ENCODE data around the gene HOXB6.

Gene HOXB6

DNA sequence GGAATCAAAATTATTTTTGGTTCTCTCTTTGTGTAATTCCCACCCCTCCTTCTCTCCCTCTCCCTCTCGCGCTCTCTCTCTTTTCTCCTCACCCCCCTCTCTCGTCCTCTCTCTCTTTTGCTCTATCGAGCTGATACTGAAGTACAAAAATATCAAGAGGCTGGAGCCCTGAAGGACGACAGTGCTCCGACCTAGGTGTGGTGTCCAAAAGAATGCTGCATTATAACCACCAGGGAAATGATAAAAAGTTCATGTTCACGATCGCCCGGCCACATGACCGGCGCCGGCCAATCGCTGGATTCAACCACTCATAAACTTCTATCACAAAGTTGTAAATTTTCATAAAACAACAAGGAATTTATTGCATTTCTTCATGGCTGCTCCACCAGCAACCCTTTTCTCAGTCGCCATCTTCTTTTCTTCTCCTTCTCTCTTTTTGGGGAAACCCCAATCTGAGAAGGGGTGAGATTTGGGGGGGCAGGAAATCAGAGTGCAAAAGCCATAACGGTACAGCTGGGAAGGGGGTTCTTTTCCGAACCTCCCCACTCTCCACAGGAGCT, at the start of gene HOXB6:
Gene HOXB6, minus strand, starts transcription at position 217 of the 560 bp plus-strand sequence. CDS start 6,836 bp downstream, outside the sequence.
- DNase-seq, result peak; percentile 76
- in situ Hi-C loops (cut with HindIII; ENCODE audit: low pct_ligation_motif_present, low pct_unique_long_range_greater_than_20kb, low sequenced_read_pairs), result no loop called here

DNA sequence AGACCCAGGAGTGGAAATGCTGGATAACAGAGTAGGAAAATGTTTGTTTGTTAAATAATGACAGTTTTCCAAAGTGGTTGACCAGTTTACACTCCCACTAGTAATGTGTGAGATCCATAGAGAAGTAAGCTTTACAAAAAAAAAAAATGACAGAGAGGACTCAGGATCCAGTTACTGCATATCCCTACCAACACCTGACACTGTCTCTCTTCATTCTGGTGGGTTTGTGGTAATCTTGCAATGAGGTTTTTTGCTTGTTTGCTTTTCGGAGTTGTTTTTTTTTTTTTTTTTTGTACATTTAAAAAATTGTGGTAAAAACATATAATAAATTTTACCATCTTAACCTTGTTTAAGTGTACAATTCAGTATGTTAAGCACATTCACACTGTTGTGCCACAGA, 45.0 kb upstream of the HOXB6 start:
- DNase-seq, result no peak
- in situ Hi-C loops (cut with HindIII; ENCODE audit: low pct_ligation_motif_present, low pct_unique_long_range_greater_than_20kb, low sequenced_read_pairs), result no loop called here

GRCh38 chr17:48647963-48648245, 43.1 kb upstream of the HOXB6 start:
- no peak for DNase-seq
- in situ Hi-C loops (cut with HindIII; ENCODE audit: low pct_ligation_motif_present, low pct_unique_long_range_greater_than_20kb, low sequenced_read_pairs), result no loop called here

GRCh38 chr17:48647103-48647962, 42.5 kb upstream of the HOXB6 start:
- DNase-seq, result peak; percentile 71
- in situ Hi-C loops (cut with HindIII; ENCODE audit: low pct_ligation_motif_present, low pct_unique_long_range_greater_than_20kb, low sequenced_read_pairs), result no loop called here

DNA sequence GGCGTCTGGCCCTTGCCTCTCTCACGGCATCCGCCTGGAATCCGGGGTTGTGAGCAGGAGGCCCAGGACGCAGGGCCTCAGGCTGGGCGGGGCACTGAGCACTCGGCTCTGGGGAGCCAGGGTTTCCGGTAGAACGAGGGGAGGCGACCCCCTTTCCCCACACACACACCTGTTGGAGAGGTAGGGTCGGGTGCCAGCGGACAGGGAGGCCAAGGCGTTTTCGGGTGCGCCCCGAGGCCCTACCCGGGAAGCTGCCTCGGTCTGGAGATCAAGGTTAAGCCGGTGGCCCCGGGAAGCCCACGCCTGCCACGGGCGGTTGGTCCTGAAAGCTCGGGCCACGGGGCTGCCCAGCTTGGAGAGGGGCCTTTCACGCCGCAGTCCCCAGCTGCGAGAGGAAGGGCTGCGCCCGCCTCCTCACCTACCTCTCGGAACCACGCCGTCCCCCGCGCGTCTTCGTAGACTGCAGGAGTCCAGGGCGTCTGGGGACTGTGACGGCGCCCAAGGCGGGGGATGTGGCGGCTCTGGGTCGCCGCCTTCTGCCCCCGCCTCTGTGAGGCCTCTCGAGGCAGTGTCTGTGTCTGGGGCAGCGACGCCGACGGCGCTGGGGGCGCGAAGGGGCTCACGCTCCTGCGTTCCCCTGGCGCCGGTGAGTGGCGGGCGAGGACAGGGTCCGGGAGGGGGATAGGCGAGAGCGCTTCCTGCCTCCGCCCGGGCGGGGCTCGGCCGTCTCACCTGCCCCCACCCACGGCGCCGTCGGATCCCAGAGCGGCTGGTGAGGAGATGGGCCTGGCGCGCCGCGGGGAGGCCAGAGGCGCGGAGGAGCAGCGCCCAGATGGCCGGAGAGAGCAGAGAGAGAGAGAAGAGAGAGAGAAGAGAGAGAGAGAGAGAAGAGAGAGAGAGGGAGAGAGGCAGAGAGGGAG, 41.7 kb upstream of the HOXB6 start:
- in situ Hi-C loops (cut with HindIII; ENCODE audit: low pct_ligation_motif_present, low pct_unique_long_range_greater_than_20kb, low sequenced_read_pairs), result no loop called here
- DNase-seq, result peak; percentile 74

GRCh38 chr17:48645639-48646182, 40.9 kb upstream of the HOXB6 start:
- in situ Hi-C loops (cut with HindIII; ENCODE audit: low pct_ligation_motif_present, low pct_unique_long_range_greater_than_20kb, low sequenced_read_pairs), result no loop called here
- peak; percentile 28 for DNase-seq

GRCh38 chr17:48644910-48645557, 40.2 kb upstream of the HOXB6 start:
- DNase-seq, result no peak
- in situ Hi-C loops (cut with HindIII; ENCODE audit: low pct_ligation_motif_present, low pct_unique_long_range_greater_than_20kb, low sequenced_read_pairs), result no loop called here

DNA sequence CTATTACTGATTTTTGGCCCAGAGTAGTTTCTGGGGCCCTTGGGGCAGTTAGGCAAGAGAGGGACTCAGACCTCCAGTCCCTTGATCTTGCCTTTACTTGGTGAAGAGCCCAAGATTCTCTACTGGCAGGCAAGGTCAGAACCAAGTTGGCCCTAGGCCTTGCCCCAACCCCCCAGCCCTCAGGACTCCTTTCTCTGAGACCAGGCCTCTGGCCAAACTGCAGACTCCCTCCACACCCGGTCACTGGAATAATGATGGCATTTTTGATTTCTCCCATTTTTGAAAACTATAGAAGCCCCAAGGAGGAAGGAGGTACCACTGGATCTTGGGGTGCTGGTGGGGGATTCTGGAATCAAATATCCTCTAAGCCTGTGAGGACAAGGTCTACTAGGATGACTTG, 39.4 kb upstream of the HOXB6 start:
- DNase-seq, result no peak

DNA sequence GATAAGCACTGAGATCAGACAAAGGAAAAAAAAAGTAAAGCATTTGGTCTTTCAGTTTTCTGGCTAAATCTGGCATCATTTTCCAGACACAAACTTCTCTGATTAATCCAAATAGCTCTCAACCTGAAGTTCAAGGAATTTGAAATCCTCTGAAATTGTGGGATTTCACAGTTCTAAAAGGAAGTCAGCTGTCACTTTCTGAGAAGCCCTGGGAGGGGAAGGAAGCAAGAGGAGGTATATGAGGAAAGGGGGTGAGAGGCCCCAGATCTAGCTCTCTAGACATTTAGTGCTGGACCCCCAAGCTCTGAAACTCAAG, 38.9 kb upstream of the HOXB6 start:
- in situ Hi-C loops (cut with HindIII; ENCODE audit: low pct_ligation_motif_present, low pct_unique_long_range_greater_than_20kb, low sequenced_read_pairs), result no loop called here
- no peak for DNase-seq

More for the DNA sequence above, 39.4 kb upstream of the HOXB6 start:
- in situ Hi-C loops (cut with HindIII; ENCODE audit: low pct_ligation_motif_present, low pct_unique_long_range_greater_than_20kb, low sequenced_read_pairs), result no loop called here

DNA sequence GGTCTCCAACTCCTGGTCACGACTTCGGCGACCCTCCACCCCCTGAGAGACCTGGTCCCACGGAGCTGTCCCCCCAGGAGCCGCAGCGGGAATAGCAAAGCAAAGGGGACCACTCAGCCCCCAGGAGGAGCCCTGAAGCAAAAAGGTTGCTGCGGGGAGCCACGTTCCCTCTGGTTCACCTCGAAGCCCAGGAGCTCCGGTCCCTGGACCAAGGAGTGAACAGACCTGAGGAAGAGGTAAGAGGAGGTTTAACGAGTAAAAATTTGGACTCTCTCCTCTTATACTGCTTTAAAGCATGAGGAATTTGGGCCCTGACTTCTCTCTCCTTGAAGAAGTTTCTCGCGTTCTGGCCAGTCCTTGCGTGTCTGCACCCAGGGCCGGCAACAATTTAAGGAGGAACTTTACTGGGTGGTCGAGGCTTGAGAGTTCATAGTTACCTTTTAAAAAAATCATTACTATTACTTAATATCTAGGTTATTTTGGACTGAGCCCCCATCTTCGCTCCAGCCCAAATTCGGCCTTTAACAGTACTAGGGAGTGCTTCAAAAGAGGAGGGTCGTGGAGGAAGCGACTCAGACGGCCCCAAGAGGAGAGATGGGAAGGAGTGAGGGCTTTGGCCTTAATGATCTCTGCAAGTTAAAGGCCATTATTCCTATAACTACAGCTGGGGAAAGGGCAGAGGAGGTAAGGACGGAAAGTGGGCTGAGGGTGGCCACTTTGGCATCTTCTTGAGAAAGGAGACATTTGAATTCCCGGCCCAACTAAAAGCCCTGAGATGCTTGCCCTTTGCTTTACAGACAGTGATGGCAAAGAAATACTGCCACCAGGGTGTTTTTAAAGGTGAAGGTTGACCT, 38.3 kb upstream of the HOXB6 start:
- no peak for DNase-seq

GRCh38 chr17:48642059-48642842, 37.5 kb upstream of the HOXB6 start:
- DNase-seq, result no peak
- in situ Hi-C loops (cut with HindIII; ENCODE audit: low pct_ligation_motif_present, low pct_unique_long_range_greater_than_20kb, low sequenced_read_pairs), result no loop called here

More for the DNA sequence above, 38.3 kb upstream of the HOXB6 start:
- in situ Hi-C loops (cut with HindIII; ENCODE audit: low pct_ligation_motif_present, low pct_unique_long_range_greater_than_20kb, low sequenced_read_pairs), result no loop called here

- DNase-seq, result no peak
- in situ Hi-C loops (cut with HindIII; ENCODE audit: low pct_ligation_motif_present, low pct_unique_long_range_greater_than_20kb, low sequenced_read_pairs), result no loop called here
These were observed 36.8 kb upstream of the HOXB6 start for GRCh38 chr17:48641541-48642058.

- in situ Hi-C loops (cut with HindIII; ENCODE audit: low pct_ligation_motif_present, low pct_unique_long_range_greater_than_20kb, low sequenced_read_pairs), result no loop called here
- no peak for DNase-seq
These were observed 36.0 kb upstream of the HOXB6 start for GRCh38 chr17:48640858-48641180.

GRCh38 chr17:48639982-48640857, 35.4 kb upstream of the HOXB6 start:
- DNase-seq, result no peak
- in situ Hi-C loops (cut with HindIII; ENCODE audit: low pct_ligation_motif_present, low pct_unique_long_range_greater_than_20kb, low sequenced_read_pairs), result no loop called here

GRCh38 chr17:48639136-48639535, 34.4 kb upstream of the HOXB6 start:
- in situ Hi-C loops (cut with HindIII; ENCODE audit: low pct_ligation_motif_present, low pct_unique_long_range_greater_than_20kb, low sequenced_read_pairs), result no loop called here
- no peak for DNase-seq
